CD8-positive, alpha-beta memory T cell (primary cell): Measurements from ENCODE around the gene SHQ1. TPM values are rescaled to one million over a fixed set of nuclear protein-coding genes. Genes with fewer than 3 reads are reported as not detected.

Source experiments
- CTCF ChIA-PET: fragments of 350-600 bp; sonication (Branson Sonifier 250); formaldehyde crosslinking; loops from one replicate; lab custom pipeline; 2021; ENCODE audit warnings: antibody characterized with exemption; lab: Charles Lee
- POLR2A ChIA-PET: fragments of 350-600 bp; sonication (Branson Sonifier 250); formaldehyde crosslinking; loops from one replicate; lab custom pipeline; 2021; ENCODE audit warnings: antibody characterized with exemption; lab: Charles Lee
- DNase-seq, 5 donors: peaks; one replicate each; pipeline versions ENCODE4 v3.0.0 to v3.0.0-alpha.2; 2020 to 2022; ENCODE audit warnings: mixed read lengths in 1 of 5
- H3K27ac ChIP-seq: one replicate; pipeline ENCODE4 v1.7.0; 2013; ENCODE audit warnings: low read depth, mild to moderate bottlenecking, low read length, moderate library complexity
- H3K27me3 ChIP-seq: 2 replicates; pipeline ENCODE4 v1.7.0; 2013; ENCODE audit warnings: low read length, mild to moderate bottlenecking; ENCODE audit not compliant: insufficient read depth, poor library complexity, severe bottlenecking
- H3K36me3 ChIP-seq: 2 replicates; pipeline ENCODE4 v1.7.0; 2013; ENCODE audit warnings: mild to moderate bottlenecking, low read length, moderate library complexity; ENCODE audit not compliant: insufficient read depth
- H3K4me1 ChIP-seq: 2 replicates; pipeline ENCODE4 v1.7.0; 2013; ENCODE audit warnings: mild to moderate bottlenecking, low read length, moderate library complexity; ENCODE audit not compliant: insufficient read depth
- H3K4me3 ChIP-seq: 2 replicates; pipeline ENCODE4 v1.7.0; 2013; ENCODE audit warnings: mild to moderate bottlenecking, low read length
- H3K9me3 ChIP-seq: 2 replicates; pipeline ENCODE4 v1.7.0; 2013; ENCODE audit warnings: mild to moderate bottlenecking, low read length
- H3K27ac Mint-ChIP-seq, 8 donors: one replicate each; pipeline ENCODE4 v1.8.0; 2020 to 2021; ENCODE audit warnings: mixed read lengths in 8 of 8, mild to moderate bottlenecking in 6 of 8, inconsistent platforms in 3 of 8, moderate library complexity in 3 of 8
- H3K27me3 Mint-ChIP-seq, 2 donors: one replicate each; pipeline ENCODE4 v1.8.0; 2020 to 2021; ENCODE audit warnings: mixed read lengths in 2 of 2, mild to moderate bottlenecking in 1 of 2, moderate library complexity in 1 of 2
- H3K36me3 Mint-ChIP-seq, 3 donors: one replicate each; pipeline ENCODE4 v1.8.0; 2020 to 2021; ENCODE audit warnings: mixed read lengths in 3 of 3, inconsistent platforms in 1 of 3, mild to moderate bottlenecking in 1 of 3
- H3K4me1 Mint-ChIP-seq, 3 donors: one replicate each; pipeline ENCODE4 v1.8.0; 2020 to 2021; ENCODE audit warnings: mixed read lengths in 3 of 3, inconsistent platforms in 1 of 3, mild to moderate bottlenecking in 1 of 3
- H3K4me3 Mint-ChIP-seq, 7 donors: one replicate each; pipeline ENCODE4 v1.8.0; 2020 to 2021; ENCODE audit warnings: mixed read lengths in 7 of 7, mild to moderate bottlenecking in 6 of 7, moderate library complexity in 4 of 7, inconsistent platforms in 2 of 7
- H3K9me3 Mint-ChIP-seq, 5 donors: one replicate each; pipeline ENCODE4 v1.8.0; 2020 to 2022; ENCODE audit warnings: mixed read lengths in 5 of 5, mild to moderate bottlenecking in 3 of 5, moderate library complexity in 2 of 5, inconsistent platforms in 1 of 5
- polyA plus RNA-seq: library from polyadenylated mRNA; unstranded; fragments of 300-500 nt; fragmentation: Illumina TruSeq; gene quantifications from one replicate; pipeline ENCODE4 v1.2.3, GENCODE V29; 2021
- total RNA-seq, 2 experiments: library from RNA; stranded (reverse); gene quantifications; one replicate each; pipeline ENCODE4 v1.2.3, GENCODE V29; 2021

SHQ1 gene
- total and polyA plus RNA-seq, 3 experiments from 2014 or later, result 36.0 to 44.9 (median 37.7) TPM

GRCh38 chr3:72727726-72728125, 120.5 kb downstream of the SHQ1 start:
- Mint-ChIP-seq H3K36me3 (peaks cover 0 to 3% (median 3%) of the 10 kb centered on the region in 3 donors), H3K9me3 (peaks cover 0 to 6% (median 2%) of the 10 kb centered on the region in 5 donors), H3K27ac (no peak overlapping the region), H3K27me3 (peaks cover 0 to 2% of the 10 kb centered on the region in 2 donors), H3K4me1 (no peaks in the 10 kb centered on the region), H3K4me3 (no peak overlapping the region)
- no peaks in the 10 kb centered on the region for H3K9me3 ChIP-seq
- H3K4me3 ChIP-seq, result no peak overlapping the region
- H3K36me3 ChIP-seq, result no peaks in the 10 kb centered on the region
- no peaks in the 10 kb centered on the region for H3K27me3 ChIP-seq
- CTCF ChIA-PET, result no interaction called here
- POLR2A ChIA-PET, result no interaction called here
- no peaks in the 10 kb centered on the region for H3K4me1 ChIP-seq
- no peak overlapping the region for H3K27ac ChIP-seq
- no peak for DNase-seq

GRCh38 chr3:72727172-72727571, 121.1 kb downstream of the SHQ1 start:
- H3K27me3 Mint-ChIP-seq, result peaks cover 0 to 2% of the 10 kb centered on the region in 2 donors
- no peaks in the 10 kb centered on the region for H3K9me3 ChIP-seq
- H3K4me3 ChIP-seq, result no peak overlapping the region
- no peak overlapping the region for H3K27ac Mint-ChIP-seq
- peaks cover 0 to 3% (median 0%) of the 10 kb centered on the region in 5 donors for H3K9me3 Mint-ChIP-seq
- CTCF ChIA-PET, result no interaction called here
- H3K4me3 Mint-ChIP-seq, result no peak overlapping the region
- H3K27ac ChIP-seq, result no peak overlapping the region
- no peaks in the 10 kb centered on the region for H3K4me1 ChIP-seq
- no peaks in the 10 kb centered on the region for H3K27me3 ChIP-seq
- H3K4me1 Mint-ChIP-seq, result no peaks in the 10 kb centered on the region
- POLR2A ChIA-PET, result no interaction called here
- H3K36me3 ChIP-seq, result no peaks in the 10 kb centered on the region
- no peak for DNase-seq
- H3K36me3 Mint-ChIP-seq, result peaks cover 0 to 3% (median 0%) of the 10 kb centered on the region in 3 donors

DNA sequence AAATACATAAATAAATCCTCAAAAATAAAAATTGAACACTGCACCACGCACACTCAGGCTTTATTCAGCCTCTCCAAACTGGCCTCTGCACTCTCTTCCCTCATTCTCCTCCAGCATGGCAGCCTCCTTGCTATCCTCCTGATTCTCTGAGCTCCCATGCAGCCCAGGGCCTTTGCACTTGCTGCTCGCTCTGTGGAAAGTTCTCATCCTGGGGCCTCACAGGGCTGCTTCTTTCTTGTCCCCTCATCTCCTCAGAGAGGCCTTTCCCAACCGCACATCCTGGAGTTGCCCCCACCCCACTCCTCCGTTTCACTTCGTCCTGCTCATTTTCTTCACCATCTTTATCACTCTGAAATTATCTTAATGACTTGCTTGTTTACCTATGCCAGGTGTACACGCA, 123.0 kb downstream of the SHQ1 start:
- Mint-ChIP-seq H3K27ac (no peak overlapping the region), H3K4me3 (no peak overlapping the region)

GRCh38 chr3:72724070-72724469, 124.2 kb downstream of the SHQ1 start:
- no peak for DNase-seq
- H3K36me3 ChIP-seq, result no peaks in the 10 kb centered on the region
- H3K4me1 ChIP-seq, result no peaks in the 10 kb centered on the region
- Mint-ChIP-seq H3K9me3 (no peaks in the 10 kb centered on the region), H3K27me3 (peaks cover 0 to 2% of the 10 kb centered on the region in 2 donors), H3K4me3 (no peak overlapping the region), H3K36me3 (peaks cover 0 to 3% (median 0%) of the 10 kb centered on the region in 3 donors), H3K4me1 (no peaks in the 10 kb centered on the region), H3K27ac (no peak overlapping the region)
- POLR2A ChIA-PET, result interaction anchor here (0.6 kb wide), 1 partner anchor 210 kb away, joined by 4 read pairs; no protein-coding TSS in a partner anchor
- CTCF ChIA-PET, result interaction anchor here (0.8 kb wide), 1 partner anchor 335 kb away, joined by 4 read pairs; no protein-coding TSS in a partner anchor
- H3K27me3 ChIP-seq, result no peaks in the 10 kb centered on the region
- no peak overlapping the region for H3K4me3 ChIP-seq
- no peaks in the 10 kb centered on the region for H3K9me3 ChIP-seq
- no peak overlapping the region for H3K27ac ChIP-seq

More for the DNA sequence above, 123.0 kb downstream of the SHQ1 start:
- Histone ChIP-seq H3K27me3 (no peaks in the 10 kb centered on the region), H3K27ac (no peak overlapping the region), H3K9me3 (no peaks in the 10 kb centered on the region), H3K4me3 (no peak overlapping the region), H3K4me1 (no peaks in the 10 kb centered on the region), H3K36me3 (no peaks in the 10 kb centered on the region)
- DNase-seq, result no peak
- H3K4me1 Mint-ChIP-seq, result no peaks in the 10 kb centered on the region
- POLR2A ChIA-PET, result no interaction called here
- no peaks in the 10 kb centered on the region for H3K9me3 Mint-ChIP-seq
- peaks cover 0 to 3% (median 0%) of the 10 kb centered on the region in 3 donors for H3K36me3 Mint-ChIP-seq
- CTCF ChIA-PET, result interaction anchor here (1.5 kb wide), 1 partner anchor 98 kb away, joined by 4 read pairs; no protein-coding TSS in a partner anchor
- H3K27me3 Mint-ChIP-seq, result peaks cover 0 to 2% of the 10 kb centered on the region in 2 donors

DNA sequence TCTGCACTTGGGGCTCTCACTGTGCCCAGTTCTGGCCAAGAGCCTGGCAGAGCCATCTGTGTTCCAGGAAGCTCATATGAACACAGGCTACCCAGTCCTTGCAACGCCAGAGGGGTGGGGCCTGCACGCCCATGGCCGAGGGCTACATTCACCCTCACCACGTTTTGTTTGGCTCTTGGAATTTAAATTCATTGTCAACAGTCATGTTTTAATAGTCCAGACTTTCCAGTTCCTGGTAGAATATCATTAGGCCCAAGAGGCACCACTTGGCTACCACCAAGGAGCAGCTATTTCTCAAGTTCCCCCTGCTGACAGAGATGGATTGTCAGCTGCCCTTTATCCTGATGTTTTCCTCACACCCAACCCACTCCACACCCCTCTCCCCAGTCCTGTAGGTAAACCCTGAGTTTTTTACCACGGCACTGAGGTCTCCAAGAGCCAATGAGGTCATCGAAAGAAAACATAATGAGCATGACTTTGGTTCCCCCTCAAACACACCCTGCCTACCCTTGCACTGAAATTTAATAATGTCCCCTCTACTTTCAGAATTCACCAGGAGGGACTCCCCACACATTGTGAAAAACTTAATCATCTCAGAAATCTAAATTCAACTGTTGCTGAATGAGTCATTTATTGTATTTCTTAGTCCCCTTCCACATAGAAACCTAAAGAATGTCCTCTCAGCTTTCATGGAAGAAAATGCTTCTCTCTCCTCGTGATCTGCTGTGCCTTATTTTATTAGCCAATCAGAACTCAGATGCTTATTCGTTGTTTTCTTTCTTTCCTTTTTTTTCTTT, 125.1 kb downstream of the SHQ1 start:
- CTCF ChIA-PET, result interaction anchor here (0.7 to 0.8 kb wide), 2 partner anchors 92 to 336 kb away, joined by 3 to 4 read pairs; no protein-coding TSS in a partner anchor
- H3K27me3 ChIP-seq, result no peaks in the 10 kb centered on the region
- H3K9me3 ChIP-seq, result no peaks in the 10 kb centered on the region
- H3K36me3 Mint-ChIP-seq, result peaks cover 0 to 3% (median 0%) of the 10 kb centered on the region in 3 donors
- peaks cover 0 to 2% of the 10 kb centered on the region in 2 donors for H3K27me3 Mint-ChIP-seq
- no peak overlapping the region for H3K4me3 Mint-ChIP-seq
- no peaks in the 10 kb centered on the region for H3K36me3 ChIP-seq
- POLR2A ChIA-PET, result interaction anchor here (0.7 kb wide), 1 partner anchor 57 kb away, joined by 10 read pairs; no protein-coding TSS in a partner anchor
- H3K4me1 Mint-ChIP-seq, result no peaks in the 10 kb centered on the region
- DNase-seq, result no peak
- H3K27ac Mint-ChIP-seq, result no peak overlapping the region
- H3K4me3 ChIP-seq, result no peak overlapping the region
- H3K27ac ChIP-seq, result no peak overlapping the region
- H3K9me3 Mint-ChIP-seq, result no peaks in the 10 kb centered on the region
- H3K4me1 ChIP-seq, result no peaks in the 10 kb centered on the region

DNA sequence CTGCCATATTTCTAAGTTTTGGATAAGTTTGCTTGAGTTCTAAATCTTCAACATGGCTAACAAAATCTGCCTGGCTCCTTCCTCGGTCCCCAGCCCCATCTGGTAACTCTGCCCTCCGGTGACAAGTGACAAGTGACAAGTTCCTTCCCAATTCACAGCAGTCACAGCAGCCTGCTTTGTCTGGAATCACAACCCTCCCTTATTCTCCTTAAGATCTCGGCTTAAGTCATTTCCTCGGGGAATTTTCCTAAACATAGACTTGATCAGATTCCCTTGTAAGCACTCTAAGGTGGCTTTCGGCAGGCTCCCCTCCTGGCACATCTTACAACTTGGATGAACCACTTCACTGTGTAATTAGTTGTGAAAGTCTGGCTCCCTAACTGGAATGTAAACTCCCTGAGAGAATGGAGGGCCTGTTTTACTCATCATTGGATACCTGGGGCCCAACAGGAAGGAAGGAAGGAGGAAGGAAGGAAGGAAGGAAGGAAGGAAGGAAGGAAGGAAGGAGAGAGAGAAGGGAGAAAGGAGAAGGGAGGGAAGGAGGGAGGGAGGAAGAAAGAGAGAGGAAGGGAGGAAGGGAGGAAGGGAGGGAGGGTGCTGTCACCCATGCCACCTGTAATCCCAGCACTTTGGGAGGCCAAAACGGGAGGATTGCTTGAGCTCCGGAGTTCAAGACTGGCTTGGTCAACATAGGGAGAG, 126.4 kb downstream of the SHQ1 start:
- CTCF ChIA-PET, result no interaction called here
- Mint-ChIP-seq H3K4me3 (no peak overlapping the region), H3K27me3 (peaks cover 0 to 2% of the 10 kb centered on the region in 2 donors)

DNA sequence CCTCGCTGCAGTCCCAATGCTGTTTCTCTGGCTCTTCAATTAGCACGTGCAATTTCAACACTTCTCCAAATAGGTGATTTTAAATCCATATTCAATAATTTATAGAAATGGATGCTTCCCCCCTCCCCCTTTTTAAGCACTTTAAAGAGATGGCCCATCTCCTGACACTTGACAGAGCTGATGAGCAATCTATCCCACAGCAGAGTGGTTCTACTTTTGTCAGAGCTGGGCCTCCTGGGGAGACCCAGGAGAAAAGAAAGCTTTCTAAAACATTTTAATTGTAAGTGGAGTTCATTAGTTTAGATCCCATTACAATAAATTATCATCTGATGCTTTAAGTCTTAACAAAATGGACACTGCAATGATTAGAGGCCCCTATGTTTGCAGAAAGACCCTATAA, 127.7 kb downstream of the SHQ1 start:
- no peaks in the 10 kb centered on the region for H3K36me3 ChIP-seq
- H3K4me3 ChIP-seq, result no peak overlapping the region
- H3K27me3 ChIP-seq, result no peaks in the 10 kb centered on the region
- H3K9me3 Mint-ChIP-seq, result peaks cover 0 to 9% (median 5%) of the 10 kb centered on the region in 5 donors
- H3K27ac Mint-ChIP-seq, result no peak overlapping the region
- H3K36me3 Mint-ChIP-seq, result peaks cover 0 to 8% (median 2%) of the 10 kb centered on the region in 3 donors
- no peaks in the 10 kb centered on the region for H3K4me1 ChIP-seq
- no peaks in the 10 kb centered on the region for H3K9me3 ChIP-seq
- no peak overlapping the region for H3K4me3 Mint-ChIP-seq
- ChIA-PET POLR2A (no interaction called here), CTCF (no interaction called here)
- no peaks in the 10 kb centered on the region for H3K4me1 Mint-ChIP-seq
- no peak for DNase-seq
- H3K27ac ChIP-seq, result no peak overlapping the region
- peaks cover 0 to 2% of the 10 kb centered on the region in 2 donors for H3K27me3 Mint-ChIP-seq

More for the DNA sequence above, 126.4 kb downstream of the SHQ1 start:
- H3K4me1 Mint-ChIP-seq, result no peaks in the 10 kb centered on the region
- peaks cover 0 to 2% (median 0%) of the 10 kb centered on the region in 5 donors for H3K9me3 Mint-ChIP-seq
- POLR2A ChIA-PET, result no interaction called here
- no peak overlapping the region for H3K27ac Mint-ChIP-seq
- H3K9me3 ChIP-seq, result no peaks in the 10 kb centered on the region
- H3K27ac ChIP-seq, result no peak overlapping the region
- DNase-seq, result no peak
- H3K36me3 Mint-ChIP-seq, result peaks cover 0 to 3% (median 3%) of the 10 kb centered on the region in 3 donors
- no peak overlapping the region for H3K4me3 ChIP-seq
- no peaks in the 10 kb centered on the region for H3K27me3 ChIP-seq
- no peaks in the 10 kb centered on the region for H3K36me3 ChIP-seq
- H3K4me1 ChIP-seq, result no peaks in the 10 kb centered on the region

DNA sequence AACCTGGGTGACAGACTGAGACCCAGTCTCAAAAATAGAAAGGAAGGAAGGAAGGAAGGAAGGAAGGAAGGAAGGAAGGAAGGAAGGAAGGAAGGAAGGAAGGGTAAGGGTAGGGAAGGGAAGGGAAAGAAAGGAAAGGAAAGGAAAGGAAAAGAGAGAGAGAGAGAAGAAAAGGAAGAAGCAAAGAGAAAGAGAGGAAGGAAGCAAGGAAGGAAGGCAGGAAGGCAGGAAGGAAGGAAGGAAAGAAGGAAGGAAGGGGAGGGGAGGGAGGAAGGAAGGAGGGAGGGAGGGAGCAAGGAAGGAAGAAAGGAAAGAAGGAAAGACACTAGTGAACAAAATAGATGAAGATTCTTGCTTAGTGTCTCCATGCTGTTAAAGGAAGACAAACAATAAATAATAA, 129.1 kb downstream of the SHQ1 start:
- peaks cover 0 to 21% (median 14%) of the 10 kb centered on the region in 5 donors for H3K9me3 Mint-ChIP-seq
- Histone ChIP-seq H3K36me3 (no peaks in the 10 kb centered on the region), H3K4me1 (no peaks in the 10 kb centered on the region), H3K27ac (no peak overlapping the region), H3K9me3 (no peaks in the 10 kb centered on the region), H3K4me3 (no peak overlapping the region), H3K27me3 (no peaks in the 10 kb centered on the region)
- H3K4me3 Mint-ChIP-seq, result no peak overlapping the region
- no peak for DNase-seq
- ChIA-PET POLR2A (no interaction called here), CTCF (no interaction called here)
- H3K36me3 Mint-ChIP-seq, result peaks cover 0 to 8% (median 0%) of the 10 kb centered on the region in 3 donors
- H3K4me1 Mint-ChIP-seq, result no peaks in the 10 kb centered on the region
- no peak overlapping the region for H3K27ac Mint-ChIP-seq
- peaks cover 0 to 2% of the 10 kb centered on the region in 2 donors for H3K27me3 Mint-ChIP-seq
